GM12891 (cell line): ENCODE results near the gene RADIL.

Experiments
- DNase-seq: peaks from one replicate; pipeline ENCODE4 v3.0.0; 2011; ENCODE audit warnings: low spot score; ENCODE audit not compliant: insufficient read length
- FAIRE-seq: peaks from 2 replicates; lab custom pipeline; 2011; peaks lifted over from hg19 to GRCh38; lab: Jason Lieb, UNC
- PAX5 ChIP-seq: IDR thresholded peaks from 2 replicates; pipeline ENCODE4 v1.6.1; 2011; ENCODE audit warnings: low read length, moderate library complexity, mild to moderate bottlenecking; ENCODE audit not compliant: insufficient read depth, severe bottlenecking
- POLR2A ChIP-seq: IDR thresholded peaks from 2 replicates; pipeline ENCODE4 v1.6.1; 2011; ENCODE audit warnings: low read depth, low read length, control low read depth
- POLR2AphosphoS5 ChIP-seq: IDR thresholded peaks from 2 replicates; pipeline ENCODE4 v1.6.1; 2011; ENCODE audit warnings: low read depth, low read length, control low read depth
- POU2F2 ChIP-seq: IDR thresholded peaks from 2 replicates; pipeline ENCODE4 v1.6.1; 2011; ENCODE audit warnings: low read depth, mild to moderate bottlenecking, control low read depth, low read length, moderate library complexity
- SPI1 ChIP-seq: IDR thresholded peaks from 2 replicates; pipeline ENCODE4 v1.6.1; 2011; ENCODE audit warnings: low read depth, low read length, control low read depth
- TAF1 ChIP-seq: IDR thresholded peaks from 2 replicates; pipeline ENCODE4 v1.6.1; 2011; ENCODE audit warnings: low read depth, low read length, control low read depth

The RADIL gene

GRCh38 chr7:4770886-4771285 lies 112.6 kb downstream of the RADIL start:
- TF ChIP-seq SPI1: no peak
- no peak for TF ChIP-seq TAF1
- TF ChIP-seq POLR2A: no peak
- no peak for TF ChIP-seq POLR2AphosphoS5
- TF ChIP-seq POU2F2: no peak
- TF ChIP-seq PAX5: no peak
- no peak for FAIRE-seq
- no peak for DNase-seq

- FAIRE-seq: no peak
- DNase-seq: no peak
- TF ChIP-seq POLR2AphosphoS5 (no peak), POLR2A (no peak), POU2F2 (no peak), SPI1 (no peak), PAX5 (no peak), TAF1 (no peak)
Observed at GRCh38 chr7:4769761-4770160, 113.8 kb downstream of the RADIL start.

- DNase-seq (no peak), FAIRE-seq (no peak)
- no peak for TF ChIP-seq POU2F2
- TF ChIP-seq PAX5: no peak
- no peak for TF ChIP-seq SPI1
- TF ChIP-seq TAF1: no peak
- no peak for TF ChIP-seq POLR2AphosphoS5
- TF ChIP-seq POLR2A: no peak
Observed at GRCh38 chr7:4768597-4769569, 114.6 kb downstream of the RADIL start.

GRCh38 chr7:4766666-4767519 lies 116.6 kb downstream of the RADIL start:
- TF ChIP-seq TAF1: no peak
- TF ChIP-seq POU2F2: no peak
- no peak for TF ChIP-seq PAX5
- TF ChIP-seq SPI1: no peak
- no peak for TF ChIP-seq POLR2AphosphoS5
- TF ChIP-seq POLR2A: no peak
- DNase-seq (no peak), FAIRE-seq (no peak)

GRCh38 chr7:4765776-4766490 lies 117.6 kb downstream of the RADIL start:
- DNase-seq (no peak), FAIRE-seq (no peak)
- no peak for TF ChIP-seq PAX5
- TF ChIP-seq POU2F2: no peak
- no peak for TF ChIP-seq SPI1
- no peak for TF ChIP-seq TAF1
- no peak for TF ChIP-seq POLR2A
- no peak for TF ChIP-seq POLR2AphosphoS5

GRCh38 chr7:4764402-4765007 lies 119.0 kb downstream of the RADIL start:
- DNase-seq (no peak), FAIRE-seq (no peak)

GRCh38 chr7:4763794-4764185 lies 119.7 kb downstream of the RADIL start:
- no peak for FAIRE-seq
- DNase-seq: no peak
- no peak for TF ChIP-seq POU2F2
- TF ChIP-seq POLR2A: no peak
- TF ChIP-seq TAF1: no peak
- TF ChIP-seq PAX5: no peak
- no peak for TF ChIP-seq POLR2AphosphoS5
- no peak for TF ChIP-seq SPI1

More at GRCh38 chr7:4764402-4765007, 119.0 kb downstream of the RADIL start:
- no peak for TF ChIP-seq SPI1
- TF ChIP-seq POLR2A: no peak; the same call in 1 of the 2 replicates

GRCh38 chr7:4763091-4763793 lies 120.3 kb downstream of the RADIL start:
- TF ChIP-seq POU2F2: no peak
- TF ChIP-seq POLR2A: no peak
- TF ChIP-seq SPI1: no peak
- TF ChIP-seq PAX5: no peak
- no peak for TF ChIP-seq POLR2AphosphoS5
- TF ChIP-seq TAF1: no peak
- FAIRE-seq (no peak), DNase-seq (no peak)
